Stimulated activated CD8-positive, alpha-beta memory T cell treated with anti-CD3 and anti-CD28 coated beads, Interleukin-4, amount 100 ng/mL, for 48 hours (primary cell): ENCODE measurements around the gene TMEM127.
"Not testable (repeated sequence)": the region's sequence is repeated elsewhere in the genome, so short reads cannot be mapped to it uniquely, and the experiment has no call there.

Experiments
- DNase-seq: peaks from one replicate; pipeline ENCODE4 v3.0.0-alpha.2; 2020

Gene TMEM127

DNA sequence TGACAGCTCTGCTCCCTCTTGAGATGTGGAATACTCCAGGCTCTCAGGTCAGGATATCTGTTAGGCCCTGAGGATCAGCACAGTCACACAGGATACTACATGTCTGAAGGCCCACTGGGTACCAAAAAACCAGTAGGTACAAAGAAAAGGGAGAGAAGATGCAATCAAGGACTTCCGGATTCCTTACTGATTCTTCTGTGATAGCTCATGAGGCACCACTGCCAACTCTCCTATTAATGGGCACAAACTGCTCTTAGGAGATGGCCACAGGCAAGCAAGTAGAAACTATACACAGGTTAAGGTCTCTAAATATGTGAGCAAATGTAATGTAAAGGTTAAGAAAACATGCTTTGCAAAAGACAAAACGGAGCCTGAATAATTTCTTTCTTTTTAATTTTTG is 3.5 kb downstream of the TMEM127 start:
- no peak for DNase-seq

DNA sequence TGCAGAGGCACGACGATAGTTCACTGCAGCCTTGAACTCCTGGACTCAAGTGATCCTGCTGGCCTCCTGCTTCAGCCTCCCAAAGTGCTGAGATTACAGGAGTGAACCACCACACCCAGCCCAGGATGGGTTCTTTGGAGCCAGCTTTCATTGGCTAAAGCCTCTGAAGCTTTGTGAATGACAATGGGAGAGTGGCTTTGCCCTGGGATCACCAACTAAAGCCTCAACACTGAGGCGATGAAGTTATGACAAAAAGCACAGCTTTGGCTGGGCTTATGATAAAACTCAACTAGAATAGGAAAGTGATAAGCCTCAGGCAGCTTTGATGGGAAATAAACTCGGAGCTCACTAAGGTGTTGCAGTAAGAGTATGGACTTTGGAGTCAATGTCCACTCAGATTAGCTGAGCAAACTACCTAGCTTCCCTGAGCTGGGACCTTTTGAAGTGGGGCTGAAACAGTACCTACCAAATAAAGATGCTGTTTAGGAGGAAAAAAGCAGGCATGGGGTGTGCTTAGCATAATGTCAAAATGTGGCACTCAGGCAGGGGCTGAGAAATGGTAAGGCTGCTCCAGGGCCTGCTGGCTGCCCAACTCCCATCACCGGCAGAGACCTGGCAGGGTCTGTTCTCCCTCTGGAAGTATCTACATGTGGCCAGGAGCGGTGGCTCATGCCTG is 4.3 kb downstream of the TMEM127 start:
- DNase-seq, result no peak

DNA sequence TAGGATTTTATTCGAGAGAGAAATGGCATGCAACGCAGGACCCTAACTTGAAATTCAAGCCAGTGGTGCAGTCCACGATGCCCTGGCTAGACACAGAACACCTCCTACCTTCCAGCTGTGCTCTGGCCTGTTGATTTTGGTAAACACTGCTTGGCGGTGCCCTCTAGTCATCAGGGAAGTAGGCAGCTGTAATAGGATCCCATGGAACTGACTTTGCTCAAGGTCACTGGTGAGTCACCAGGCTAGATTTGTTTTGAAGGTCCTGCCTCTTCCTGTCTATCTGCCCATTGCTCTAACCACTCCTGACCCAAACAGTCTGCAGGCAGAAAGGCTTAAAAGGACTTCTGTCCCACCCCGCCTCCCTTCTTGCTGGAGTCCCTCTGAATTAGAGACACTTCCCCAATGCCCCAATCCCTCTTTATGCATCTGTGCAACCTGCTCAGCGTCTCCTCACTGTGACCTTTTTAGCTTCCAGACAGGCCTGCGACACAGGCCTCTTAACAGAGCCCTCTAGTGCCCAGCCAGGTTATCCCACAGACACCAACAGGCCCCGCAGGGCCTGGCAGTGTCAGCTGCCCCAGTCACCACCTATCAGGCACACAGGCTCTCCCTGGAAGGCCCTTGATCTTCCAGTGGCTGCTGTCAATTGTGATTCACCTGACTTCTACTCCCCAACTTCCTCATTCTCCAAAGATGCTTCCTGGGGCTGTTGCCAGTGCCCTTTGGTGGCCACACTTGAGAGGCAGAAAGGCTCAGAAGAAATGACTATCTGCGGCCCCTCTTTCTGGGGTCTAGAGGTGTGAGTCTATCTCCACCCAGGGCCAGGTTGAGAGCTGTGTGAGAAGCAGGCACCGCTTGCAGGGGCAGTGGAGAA is 5.2 kb downstream of the TMEM127 start:
- peak; percentile 44 for DNase-seq

DNA sequence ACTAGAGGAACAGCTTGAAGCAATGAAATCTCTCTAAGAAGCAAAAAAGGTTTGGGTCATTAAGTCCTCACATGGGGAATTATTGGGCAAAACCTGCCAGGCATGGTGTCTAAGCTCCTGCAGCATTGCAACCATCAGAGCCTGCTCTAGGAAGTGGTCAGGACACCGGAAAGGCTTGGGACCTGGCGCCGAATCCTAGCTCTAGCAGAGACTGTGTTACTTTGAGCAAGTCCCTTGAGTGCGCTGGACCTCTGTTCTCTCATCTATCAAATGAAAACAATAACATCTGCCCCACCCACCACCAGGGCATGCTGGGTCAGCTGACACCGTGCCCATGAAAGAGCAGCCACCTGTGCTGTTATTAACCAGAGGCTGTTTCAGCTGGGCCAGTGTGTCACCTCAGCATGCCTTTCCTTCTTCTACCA is 6.3 kb downstream of the TMEM127 start:
- DNase-seq, result no peak

DNA sequence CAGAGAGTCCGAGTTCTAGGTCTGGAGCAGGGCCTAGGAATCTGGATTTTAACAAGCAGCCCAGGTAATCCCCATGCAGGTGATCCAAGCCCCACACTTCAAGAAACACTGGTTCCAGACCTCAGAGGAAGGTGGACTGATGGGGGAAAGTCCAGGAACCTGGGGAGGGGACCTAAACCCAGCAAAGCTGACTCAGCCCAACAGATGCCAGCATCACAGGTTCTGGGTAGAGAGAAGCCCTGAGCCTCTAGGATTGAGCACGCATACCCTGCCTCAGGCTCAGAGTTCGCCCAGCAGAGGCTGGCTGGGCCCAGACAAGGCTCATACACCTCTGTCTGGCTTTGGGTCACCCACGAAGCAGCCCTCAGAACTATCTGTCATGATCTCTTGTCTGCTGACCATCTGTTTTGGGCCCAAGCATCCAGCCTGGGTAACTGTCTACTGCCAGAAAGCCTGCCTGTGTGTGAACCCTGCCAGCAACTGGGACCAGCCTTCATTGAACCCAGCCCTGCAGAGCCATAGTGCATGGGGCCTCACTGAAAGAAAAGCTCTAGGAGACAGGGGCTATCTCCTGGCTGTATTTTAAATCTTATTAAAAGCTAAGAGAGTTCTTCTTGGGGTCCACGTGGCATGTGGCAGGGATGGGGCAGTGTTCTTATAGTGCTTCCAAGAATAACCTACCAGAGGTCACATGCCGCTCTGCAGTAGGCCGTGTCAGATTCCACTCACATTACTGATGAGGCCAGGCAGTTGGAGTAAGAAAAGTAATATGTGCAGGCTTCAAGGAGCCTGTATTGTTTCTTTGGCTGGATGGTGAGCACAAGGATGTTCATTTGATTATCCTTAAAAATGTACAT is 7.4 kb downstream of the TMEM127 start:
- no peak for DNase-seq

DNA sequence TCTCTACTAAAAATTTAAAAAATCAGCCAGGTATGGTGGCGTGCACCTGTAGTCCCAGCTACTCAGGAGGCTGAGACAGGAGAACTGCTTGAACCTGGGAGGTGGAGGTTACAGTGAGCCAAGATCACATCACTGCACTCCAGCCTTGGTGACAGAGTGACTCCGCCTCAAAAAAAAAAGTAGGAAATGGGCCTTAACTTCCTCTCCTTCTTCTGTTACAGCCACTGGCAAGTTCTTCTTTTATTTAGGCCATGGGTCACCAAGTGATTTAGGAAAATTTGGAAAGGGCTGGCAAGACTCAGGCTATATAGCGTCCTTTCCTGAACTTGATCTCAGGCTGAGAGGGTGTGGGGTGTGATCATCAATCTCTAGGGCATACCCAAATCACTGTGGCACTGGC is 8.1 kb downstream of the TMEM127 start:
- DNase-seq, result not testable (repeated sequence)

DNA sequence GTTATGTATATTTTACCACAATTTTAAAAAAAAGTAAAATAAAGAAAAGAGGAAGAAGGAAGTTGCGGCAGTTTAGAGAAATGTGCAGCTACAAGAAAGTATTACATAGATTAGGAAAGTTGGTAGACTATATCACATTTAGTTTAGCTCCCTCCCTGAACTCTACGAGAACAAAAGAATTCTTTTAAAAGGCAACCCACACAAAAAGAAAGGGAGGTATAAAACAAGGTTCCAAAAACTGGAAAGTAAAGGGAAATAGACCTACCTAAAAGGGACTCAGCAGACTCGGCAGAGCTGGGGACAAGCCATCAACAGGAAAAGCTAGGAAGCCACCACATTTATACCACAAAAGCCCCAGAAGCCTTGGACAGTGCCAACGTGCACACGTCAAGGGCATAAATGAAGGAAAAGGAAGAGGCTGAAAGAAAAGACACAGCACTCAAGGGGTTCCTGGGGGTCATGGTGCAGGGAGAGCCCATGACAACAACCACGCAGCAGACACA is 9.1 kb downstream of the TMEM127 start:
- no peak for DNase-seq

DNA sequence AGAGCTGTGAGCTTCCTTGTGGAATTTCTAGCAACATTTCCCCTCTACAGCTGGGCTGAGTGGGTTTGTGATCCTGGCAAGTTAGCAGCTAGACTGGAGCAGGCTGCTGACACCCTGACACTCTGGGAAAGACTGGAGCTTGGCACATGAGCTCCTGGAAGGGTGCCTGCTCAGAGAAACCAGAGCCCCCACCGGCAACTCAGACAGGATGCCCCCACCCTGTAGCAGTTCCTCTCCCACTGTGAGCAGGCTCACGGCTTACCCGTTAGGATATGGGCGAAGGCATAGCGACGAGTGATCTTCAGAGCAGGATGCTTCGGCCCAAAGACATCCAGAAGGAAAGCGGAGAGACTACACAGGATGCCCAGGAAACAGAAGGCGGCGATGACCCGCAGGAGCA is 11.2 kb downstream of the TMEM127 start:
- no peak for DNase-seq

DNA sequence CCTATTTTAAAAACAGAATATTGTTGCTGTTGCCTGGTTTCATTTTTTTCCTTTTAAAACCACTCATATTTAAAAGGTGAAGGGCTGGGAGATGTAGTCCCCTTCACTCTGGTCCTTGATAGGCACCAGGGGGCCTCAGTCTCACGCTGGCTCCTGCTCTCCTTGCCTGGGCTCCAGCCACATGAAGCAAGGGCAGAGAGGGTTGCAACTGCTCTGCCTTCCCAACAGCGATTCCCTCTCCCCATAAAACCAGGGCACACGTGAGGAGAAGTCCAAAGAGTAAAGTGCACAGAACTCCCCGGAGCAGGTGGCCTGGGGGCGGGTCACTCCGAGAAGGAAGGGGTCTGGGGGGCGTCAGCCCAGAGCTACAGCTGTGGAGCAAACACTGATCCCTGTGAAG is 12.8 kb downstream of the TMEM127 start:
- no peak for DNase-seq

DNA sequence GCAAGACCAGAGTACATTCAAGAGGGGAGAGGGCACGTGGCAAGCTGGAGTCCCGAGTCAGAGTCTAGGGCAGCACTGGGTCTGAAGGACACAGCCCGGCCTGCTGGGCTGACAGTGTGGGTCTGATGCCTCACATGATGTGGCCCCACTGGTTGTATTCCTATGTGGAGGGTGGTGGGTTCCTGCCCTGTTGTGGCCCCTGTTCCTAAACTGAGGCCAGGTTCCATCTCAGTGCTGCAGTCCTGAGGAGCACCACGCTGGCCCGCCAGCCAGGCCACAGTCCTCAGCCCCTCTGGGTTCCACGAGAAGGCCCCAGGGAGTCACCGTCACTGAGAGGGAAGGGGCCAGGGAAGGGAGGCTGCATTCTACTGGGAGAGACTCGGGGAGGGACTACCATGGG is 13.3 kb downstream of the TMEM127 start:
- DNase-seq, result no peak

DNA sequence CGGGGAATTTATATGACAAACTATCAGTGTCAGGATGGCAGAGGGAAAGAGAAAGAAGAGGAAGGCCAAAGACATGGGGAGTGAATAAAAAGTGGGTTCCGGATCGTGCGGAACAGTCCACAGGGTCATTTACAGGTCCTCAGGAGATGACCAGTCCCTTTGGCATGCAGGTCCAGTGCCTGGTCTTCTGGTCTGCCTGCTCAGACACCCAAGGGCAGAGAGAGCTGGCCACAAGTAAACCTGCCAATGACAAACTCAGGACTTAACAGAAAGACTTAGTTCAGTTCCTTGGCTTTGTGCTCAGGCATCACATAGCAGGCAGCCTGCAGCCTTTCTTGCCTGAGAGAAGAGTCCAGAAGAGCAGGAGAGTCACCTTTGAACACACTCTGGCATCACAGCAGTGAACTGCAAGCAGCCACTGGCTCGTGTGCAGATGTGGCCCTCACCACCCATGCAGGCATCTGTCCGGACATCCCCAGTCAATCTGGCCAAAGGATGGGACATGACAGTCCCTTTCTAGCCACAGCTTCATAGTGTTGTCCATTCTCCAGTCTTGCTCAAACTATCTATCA is 14.0 kb downstream of the TMEM127 start:
- no peak for DNase-seq

DNA sequence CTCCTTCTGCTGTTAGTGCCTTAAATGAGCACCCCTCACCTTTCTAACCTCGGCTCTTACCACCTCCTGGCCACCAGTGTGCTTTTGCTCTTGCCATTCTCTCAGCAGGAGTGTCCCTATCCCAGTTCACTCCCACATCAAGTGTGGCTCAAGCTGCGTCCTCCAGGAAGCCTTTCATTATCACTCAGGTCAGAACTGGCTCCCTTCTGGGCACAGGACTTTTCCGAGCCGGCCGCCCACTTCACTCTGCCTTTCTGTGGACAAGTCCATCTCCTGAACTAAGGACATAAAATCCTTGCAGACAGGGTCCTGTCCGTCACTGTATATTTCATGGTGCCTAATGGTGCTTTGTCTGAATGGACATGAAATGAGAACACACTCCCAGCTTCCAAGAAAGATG is 15.6 kb downstream of the TMEM127 start:
- DNase-seq, result no peak

DNA sequence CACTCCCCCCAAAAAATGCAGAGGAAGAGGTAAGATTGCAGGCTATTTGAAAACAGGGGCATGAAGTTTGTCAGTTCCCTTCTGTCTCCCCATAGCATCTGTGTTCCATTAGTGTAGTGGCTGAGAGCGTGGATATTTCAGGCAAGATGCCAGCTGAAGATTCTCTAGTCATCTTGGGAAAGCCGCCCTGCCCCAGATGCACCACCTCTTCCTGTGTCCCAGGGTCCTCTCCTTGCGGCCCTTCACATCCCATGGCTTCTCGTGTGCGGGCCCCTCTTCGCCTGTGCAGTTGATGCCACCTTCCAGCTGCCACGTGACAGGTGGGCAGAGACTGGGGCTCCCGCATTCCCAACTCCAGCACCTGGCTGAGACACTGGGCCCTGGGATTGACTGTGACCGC is 16.1 kb downstream of the TMEM127 start:
- no peak for DNase-seq

DNA sequence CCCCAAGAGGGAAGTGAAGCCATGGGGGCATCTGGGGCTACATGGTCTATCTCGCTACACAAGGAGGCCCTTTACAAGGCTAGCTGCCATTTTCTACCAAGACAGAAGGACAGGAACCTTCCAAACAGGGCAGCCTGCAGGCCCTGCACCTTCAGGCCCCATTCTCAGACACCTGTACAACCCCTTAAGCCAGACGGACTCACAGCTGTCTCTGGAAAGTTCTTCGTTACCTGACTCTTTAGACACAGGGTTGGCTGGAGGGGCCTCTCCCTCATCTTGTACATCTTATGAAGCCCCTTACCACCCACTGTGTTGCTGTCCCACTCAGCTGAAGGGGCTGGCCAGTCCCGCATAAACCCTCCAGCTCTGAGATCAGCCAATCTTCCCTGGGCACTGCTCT is 17.2 kb downstream of the TMEM127 start:
- DNase-seq, result no peak

DNA sequence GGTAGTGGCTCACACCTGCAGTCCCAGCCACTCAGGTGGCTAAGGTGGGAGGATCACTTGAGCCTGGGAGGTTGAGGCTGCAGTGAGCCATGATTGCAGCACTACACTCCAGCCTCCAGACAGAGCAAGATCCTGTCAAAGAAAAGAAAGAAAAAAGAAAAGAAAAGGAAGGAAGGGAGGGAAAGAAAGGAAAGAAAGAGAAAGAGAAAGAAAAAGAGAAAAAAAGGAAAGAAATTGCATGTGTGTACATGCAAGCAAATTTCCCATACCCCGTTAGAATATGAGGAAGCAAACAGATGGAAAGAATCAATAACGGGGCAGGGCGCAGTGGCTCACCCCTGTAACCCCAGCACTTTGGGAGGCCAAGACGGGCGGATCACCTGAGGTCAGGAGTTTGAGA is 17.9 kb downstream of the TMEM127 start:
- no peak for DNase-seq

DNA sequence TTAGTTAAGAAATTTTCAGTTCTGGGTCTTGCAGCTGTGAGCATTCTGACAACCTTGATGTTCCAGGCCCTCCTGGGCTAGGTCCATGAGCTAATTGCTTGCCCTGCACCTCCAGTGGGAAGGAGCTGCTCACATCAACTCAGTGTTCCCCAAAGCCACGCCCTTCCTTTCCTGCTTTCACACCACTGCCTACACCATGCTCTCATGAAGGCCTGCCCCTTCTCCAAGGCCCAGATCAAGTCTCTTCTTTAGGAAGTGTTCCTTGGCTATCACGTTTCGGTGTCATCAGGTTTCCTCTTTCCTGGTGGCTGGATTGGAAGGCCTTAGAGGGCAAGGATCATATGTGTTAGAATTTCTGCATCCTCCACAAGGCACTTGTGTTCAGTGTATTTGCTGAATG is 18.8 kb downstream of the TMEM127 start:
- no peak for DNase-seq

DNA sequence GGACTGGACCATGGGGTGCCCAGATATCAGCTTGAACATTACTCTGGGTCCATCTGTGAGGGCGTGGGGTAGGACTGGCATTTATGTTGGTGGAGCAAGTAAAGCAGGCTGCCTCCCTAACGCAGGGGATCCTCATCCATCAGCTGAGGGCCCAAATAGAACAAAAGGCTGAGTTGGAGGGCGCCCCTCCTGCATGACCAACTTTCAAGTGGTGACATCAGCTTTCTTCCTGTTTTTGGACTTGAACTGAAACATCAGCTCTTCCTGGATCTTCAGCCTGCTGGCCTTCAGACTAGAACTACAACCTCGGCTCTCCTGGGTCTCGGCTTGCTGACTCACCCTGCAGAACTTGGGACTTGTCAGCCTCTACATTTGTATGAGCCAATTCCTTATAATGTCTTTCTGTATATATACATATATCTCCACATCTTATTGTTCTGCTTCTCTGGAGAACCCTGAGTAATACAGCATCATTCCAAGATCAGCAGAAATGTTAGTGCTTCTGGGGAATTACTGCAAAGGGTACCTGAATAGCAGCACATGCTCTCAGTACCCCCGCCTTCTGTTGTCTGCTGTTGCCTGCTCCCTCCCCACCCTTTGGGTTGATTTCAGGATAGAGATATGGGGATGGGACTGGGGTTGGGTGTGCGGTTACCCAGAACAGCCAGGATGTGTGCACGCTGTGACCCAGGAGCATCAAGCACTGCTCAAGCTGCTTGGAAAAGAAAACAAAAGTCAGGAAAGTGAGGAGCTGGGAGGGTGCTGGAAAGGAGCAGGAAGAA is 20.0 kb downstream of the TMEM127 start:
- no peak for DNase-seq

DNA sequence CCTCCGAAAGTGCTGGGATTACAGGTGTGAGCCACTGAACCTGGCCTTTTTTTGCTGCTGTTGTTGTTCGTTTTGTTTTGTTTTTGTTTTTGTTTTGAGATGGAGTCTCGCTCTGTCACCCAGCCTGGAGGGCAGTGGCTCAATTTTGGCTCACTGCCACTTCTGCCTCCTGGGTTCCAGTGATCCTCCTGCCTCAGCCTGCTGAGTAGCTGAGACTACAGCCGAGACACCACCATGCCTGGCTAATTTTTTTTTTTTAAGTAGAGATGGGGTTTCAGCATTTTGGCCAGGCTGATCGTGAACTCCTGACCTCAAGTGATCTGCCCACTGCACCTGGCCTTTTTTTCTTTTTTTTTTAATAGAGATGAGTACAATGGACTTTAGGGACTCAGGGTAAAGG is 22.0 kb downstream of the TMEM127 start:
- no peak for DNase-seq

DNA sequence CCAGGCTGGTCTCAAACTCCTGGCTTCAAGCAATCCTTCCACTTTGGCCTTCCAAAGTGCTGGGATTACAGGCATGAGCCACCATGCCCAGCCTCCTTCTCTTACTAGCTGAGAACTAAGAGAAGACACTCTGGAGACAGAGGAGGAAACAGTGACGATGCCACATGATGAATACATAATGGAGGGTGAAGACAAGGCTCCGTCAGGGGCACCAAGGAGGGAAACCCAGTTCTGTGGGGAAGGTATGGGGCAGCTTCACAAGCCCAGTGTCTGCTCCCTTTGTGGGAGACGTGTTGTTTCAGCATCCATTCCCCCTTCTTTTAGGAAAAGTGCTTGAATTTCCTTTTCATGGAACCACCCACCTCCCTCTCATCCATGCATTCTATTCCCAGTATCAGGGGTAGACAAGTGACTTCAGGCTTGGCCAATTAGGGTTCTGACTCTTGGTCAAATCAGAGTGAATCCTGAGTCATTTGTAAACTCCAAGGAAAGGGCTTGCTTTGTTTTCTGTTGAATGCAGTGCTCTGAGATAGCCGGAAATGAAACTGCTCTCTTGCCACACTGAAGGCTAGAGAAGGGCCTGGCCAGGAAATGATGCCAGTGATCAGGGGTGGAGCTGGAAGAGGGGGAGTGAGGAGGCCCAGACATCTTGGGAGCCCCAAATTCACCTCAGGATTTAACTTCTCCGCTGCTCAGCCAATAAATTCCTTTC is 23.7 kb downstream of the TMEM127 start:
- peak; percentile 74 for DNase-seq

DNA sequence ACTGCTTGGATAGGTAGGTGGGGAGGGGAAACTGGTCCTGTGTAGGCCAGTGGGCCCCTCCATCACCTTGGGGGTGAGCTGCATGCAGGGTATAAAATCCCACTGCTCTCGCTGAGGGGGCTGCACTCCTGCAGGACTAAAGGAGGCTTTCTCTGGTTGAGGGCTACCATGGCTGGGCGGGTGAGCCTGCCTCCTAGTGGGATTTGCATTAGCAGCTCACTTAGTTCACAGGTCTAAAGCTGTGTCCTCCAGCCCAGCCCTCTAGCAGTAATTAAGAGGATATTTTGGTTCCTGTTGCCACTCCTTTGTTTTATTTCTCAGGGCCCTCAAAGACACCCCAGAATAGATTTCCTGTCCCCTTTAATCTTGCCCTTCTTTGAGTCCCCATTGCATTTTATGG is 24.6 kb downstream of the TMEM127 start:
- no peak for DNase-seq

DNA sequence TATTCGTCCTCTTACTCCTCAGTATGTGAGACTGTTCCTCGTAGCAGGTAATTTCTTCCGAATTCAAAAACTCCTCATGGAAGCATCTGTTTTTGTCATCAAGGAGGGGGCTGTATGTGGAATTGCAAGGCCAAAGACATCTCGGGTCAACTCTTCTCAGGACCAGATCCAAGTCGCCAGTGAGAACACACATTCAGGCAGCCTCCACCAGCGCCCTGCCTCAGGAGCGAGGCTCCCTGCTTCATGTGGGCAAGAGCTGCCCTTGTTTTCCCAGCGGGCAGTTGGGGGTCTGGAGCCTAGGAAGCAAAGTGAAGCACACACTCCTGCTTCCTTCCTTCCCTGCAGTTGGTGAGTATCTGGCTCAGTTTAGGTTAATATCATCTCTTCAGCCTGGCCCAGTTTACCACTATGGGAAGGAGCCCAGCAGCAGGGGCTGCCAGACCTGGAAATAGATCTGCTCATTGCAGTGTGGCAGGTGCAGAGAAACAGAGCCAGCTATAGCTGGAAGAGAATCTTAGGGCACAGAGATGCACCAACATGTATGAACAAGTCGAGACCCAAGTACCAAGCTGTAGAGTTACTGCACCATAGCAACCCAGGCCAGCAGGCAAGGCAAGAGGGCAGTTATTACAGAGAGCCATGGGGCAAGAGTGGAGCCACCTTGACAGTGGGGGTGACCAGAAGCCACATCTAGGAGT is 25.3 kb downstream of the TMEM127 start:
- no peak for DNase-seq
